ENCODE measurements around the gene RUVBL2. TPM values are rescaled to one million over a fixed set of nuclear protein-coding genes. Genes with fewer than 3 reads are reported as not detected.

RUVBL2 gene
- total RNA-seq, 1 experiment from 2014 or later, result 270 TPM

DNA sequence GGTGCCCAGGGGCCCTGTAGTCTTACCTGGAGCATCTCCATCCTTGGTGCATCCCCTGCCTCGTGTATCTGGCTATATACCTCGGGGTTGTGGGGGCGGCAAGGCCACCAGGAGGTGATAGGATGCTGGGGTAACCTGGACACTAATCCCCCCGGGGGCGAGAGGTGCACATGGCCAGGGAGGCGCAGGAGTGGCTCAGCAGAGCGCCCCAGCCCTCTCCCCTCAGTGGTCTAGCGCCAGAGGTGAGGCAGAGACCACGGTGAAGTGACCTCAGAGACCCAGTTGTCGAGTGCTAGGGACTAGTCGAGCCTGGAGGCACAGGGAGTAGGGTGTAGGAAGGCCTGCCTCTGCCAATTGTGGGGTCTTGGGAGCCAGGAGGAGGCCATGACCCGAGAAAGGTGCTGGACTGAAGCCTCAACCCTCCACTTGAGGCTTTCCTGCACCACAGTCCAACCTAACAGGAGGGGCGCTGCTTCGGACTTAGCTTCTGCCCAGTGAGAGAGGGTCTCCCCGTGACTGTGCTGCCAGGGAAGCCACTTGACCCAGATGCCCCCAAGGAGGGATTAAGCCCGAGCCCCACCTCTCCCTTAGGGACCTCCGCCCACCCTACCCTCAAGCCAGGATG is 23.5 kb downstream of the RUVBL2 start, which contains the start of gene LHB:
LHB (minus strand) TSS at position 51 of the 625 bp plus-strand sequence; CDS start at position 41, 10 bp downstream.
- H3K27ac ChIP-seq (ENCODE audit: low read depth, low read length), result peak within 1 kb of the TSS; percentile 95
- peak within 1 kb of the TSS; percentile 53 to 60 for H3K4me3 ChIP-seq (replicated peaks in 1 of 2; ENCODE audit: low read depth in 1 of 2, low read length in 2 of 2)
- H3K27me3 ChIP-seq (ENCODE audit: insufficient read depth, low read length), result no peaks in the 10 kb centered on the region
- ATAC-seq (peak; percentile 0; the same call in 1 of the 2 replicates), DNase-seq (ENCODE audit: low read depth, low spot score) (no peak)
- TSS peak; percentile 14 for BruUV-seq (replicated peaks)
- H4K20me1 ChIP-seq (ENCODE audit: insufficient read depth), result no peaks in the 10 kb centered on the region
- no peaks in the 10 kb centered on the region for H3K9me2 ChIP-seq (ENCODE audit: insufficient read depth)
- peaks cover 30 to 52% of the 10 kb centered on the region in 2 experiments for H3K4me1 ChIP-seq (ENCODE audit: control insufficient read depth in 1 of 2, insufficient read depth in 2 of 2, low read length in 2 of 2)
- intact Hi-C loops (cut with micrococcal nuclease), result no loop called here
- peak within 1 kb of the TSS; percentile 77 for H3K9ac ChIP-seq (ENCODE audit: low read length)
- no peak within 1 kb of the TSS for H2AFZ ChIP-seq (ENCODE audit: low read depth, low read length, poor library complexity, severe bottlenecking)
- POLR2A ChIA-PET, result interaction anchor here (0.6 to 2.3 kb wide), 3 partner anchors 24 to 39 kb away, joined by 3 to 9 read pairs (median 7); partner anchors contain the start of genes GYS1 and RUVBL2
- H3K9me3 ChIP-seq (ENCODE audit: control insufficient read depth in 1 of 2, insufficient read depth in 1 of 2, low read depth in 1 of 2, low read length in 2 of 2), result no peaks in the 10 kb centered on the region
- peak within 1 kb of the TSS; percentile 95 for H3K4me2 ChIP-seq (ENCODE audit: low read length)
- no peak for TF ChIP-seq CEBPB (IDR thresholded peaks at IDR 0.05; ENCODE audit: low read depth)
- no peak for TF ChIP-seq JUND (IDR thresholded peaks at IDR 0.05)
- no peak for TF ChIP-seq POLR2AphosphoS5 (IDR thresholded peaks at IDR 0.05; ENCODE audit: low read depth, low read length)
- TF ChIP-seq FOSL1 (IDR thresholded peaks at IDR 0.05; ENCODE audit: low read depth), result no peak
- TF ChIP-seq, protein P1, sequence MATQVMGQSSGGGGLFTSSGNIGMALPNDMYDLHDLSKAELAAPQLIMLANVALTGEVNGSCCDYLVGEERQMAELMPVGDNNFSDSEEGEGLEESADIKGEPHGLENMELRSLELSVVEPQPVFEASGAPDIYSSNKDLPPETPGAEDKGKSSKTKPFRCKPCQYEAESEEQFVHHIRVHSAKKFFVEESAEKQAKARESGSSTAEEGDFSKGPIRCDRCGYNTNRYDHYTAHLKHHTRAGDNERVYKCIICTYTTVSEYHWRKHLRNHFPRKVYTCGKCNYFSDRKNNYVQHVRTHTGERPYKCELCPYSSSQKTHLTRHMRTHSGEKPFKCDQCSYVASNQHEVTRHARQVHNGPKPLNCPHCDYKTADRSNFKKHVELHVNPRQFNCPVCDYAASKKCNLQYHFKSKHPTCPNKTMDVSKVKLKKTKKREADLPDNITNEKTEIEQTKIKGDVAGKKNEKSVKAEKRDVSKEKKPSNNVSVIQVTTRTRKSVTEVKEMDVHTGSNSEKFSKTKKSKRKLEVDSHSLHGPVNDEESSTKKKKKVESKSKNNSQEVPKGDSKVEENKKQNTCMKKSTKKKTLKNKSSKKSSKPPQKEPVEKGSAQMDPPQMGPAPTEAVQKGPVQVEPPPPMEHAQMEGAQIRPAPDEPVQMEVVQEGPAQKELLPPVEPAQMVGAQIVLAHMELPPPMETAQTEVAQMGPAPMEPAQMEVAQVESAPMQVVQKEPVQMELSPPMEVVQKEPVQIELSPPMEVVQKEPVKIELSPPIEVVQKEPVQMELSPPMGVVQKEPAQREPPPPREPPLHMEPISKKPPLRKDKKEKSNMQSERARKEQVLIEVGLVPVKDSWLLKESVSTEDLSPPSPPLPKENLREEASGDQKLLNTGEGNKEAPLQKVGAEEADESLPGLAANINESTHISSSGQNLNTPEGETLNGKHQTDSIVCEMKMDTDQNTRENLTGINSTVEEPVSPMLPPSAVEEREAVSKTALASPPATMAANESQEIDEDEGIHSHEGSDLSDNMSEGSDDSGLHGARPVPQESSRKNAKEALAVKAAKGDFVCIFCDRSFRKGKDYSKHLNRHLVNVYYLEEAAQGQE (IDR thresholded peaks at IDR 0.05; ENCODE audit: low read depth), result no peak
- no peak for TF ChIP-seq ELF1 (IDR thresholded peaks at IDR 0.05; ENCODE audit: borderline replicate concordance, low read depth)
- no peak for TF ChIP-seq EGR1 (IDR thresholded peaks at IDR 0.05; ENCODE audit: low read depth)
- TF ChIP-seq CTCF (IDR thresholded peaks at IDR 0.05 in 2 of 3, conservative IDR thresholded peaks at IDR 0.05 in 1 of 3; ENCODE audit: borderline replicate concordance in 1 of 3, insufficient read depth in 1 of 3, low read depth in 2 of 3, low read length in 2 of 3), result no peak
- TF ChIP-seq YY1 (IDR thresholded peaks at IDR 0.05; ENCODE audit: extremely low read depth, insufficient replicate concordance, low read depth, low read length), result no peak
- TF ChIP-seq ATF3 (IDR thresholded peaks at IDR 0.05), result no peak
- no peak for TF ChIP-seq ZBTB33 (IDR thresholded peaks at IDR 0.05; ENCODE audit: extremely low read depth, insufficient replicate concordance, low read length)
- no peak for TF ChIP-seq SP1 (IDR thresholded peaks at IDR 0.05; ENCODE audit: low read depth)
- TF ChIP-seq SIN3A (IDR thresholded peaks at IDR 0.05; ENCODE audit: low read depth), result no peak
- no peak for TF ChIP-seq CBX3 (IDR thresholded peaks at IDR 0.05; ENCODE audit: low read depth)
- no peak for TF ChIP-seq ZFX (IDR thresholded peaks at IDR 0.05)
- no peak for TF ChIP-seq MAX (IDR thresholded peaks at IDR 0.05)
- TF ChIP-seq ZNF274 (IDR thresholded peaks at IDR 0.05; ENCODE audit: low read depth, low read length), result no peak
- no peak for TF ChIP-seq POLR2A (IDR thresholded peaks at IDR 0.05; ENCODE audit: borderline replicate concordance, extremely low read depth, insufficient read depth, insufficient read length)
- RAD21 ChIA-PET (ENCODE audit: low non-redundant PET in 1 of 2, low total read pairs in 2 of 2, uncharacterized antibody in 2 of 2, unreplicated experiment in 2 of 2), result no interaction called here
- CTCF ChIA-PET, result interaction anchor here (0.8 to 4.3 kb wide), 5 partner anchors 13 to 222 kb away, joined by 3 to 44 read pairs (median 6); partner anchors contain the start of genes GYS1 and RUVBL2
- H3K36me3 ChIP-seq (ENCODE audit: control insufficient read depth in 1 of 2, insufficient read depth in 2 of 2, low read length in 2 of 2), result peaks cover 9 to 15% of the 10 kb centered on the region in 2 experiments
- no peaks in the 10 kb centered on the region for H3K79me2 ChIP-seq (ENCODE audit: insufficient read depth, low read length)
